ENCODE data around the gene CILP2.
A peak's percentile ranks its signal among the peaks of the same experiment; 100 is the strongest.

The CILP2 gene

DNA sequence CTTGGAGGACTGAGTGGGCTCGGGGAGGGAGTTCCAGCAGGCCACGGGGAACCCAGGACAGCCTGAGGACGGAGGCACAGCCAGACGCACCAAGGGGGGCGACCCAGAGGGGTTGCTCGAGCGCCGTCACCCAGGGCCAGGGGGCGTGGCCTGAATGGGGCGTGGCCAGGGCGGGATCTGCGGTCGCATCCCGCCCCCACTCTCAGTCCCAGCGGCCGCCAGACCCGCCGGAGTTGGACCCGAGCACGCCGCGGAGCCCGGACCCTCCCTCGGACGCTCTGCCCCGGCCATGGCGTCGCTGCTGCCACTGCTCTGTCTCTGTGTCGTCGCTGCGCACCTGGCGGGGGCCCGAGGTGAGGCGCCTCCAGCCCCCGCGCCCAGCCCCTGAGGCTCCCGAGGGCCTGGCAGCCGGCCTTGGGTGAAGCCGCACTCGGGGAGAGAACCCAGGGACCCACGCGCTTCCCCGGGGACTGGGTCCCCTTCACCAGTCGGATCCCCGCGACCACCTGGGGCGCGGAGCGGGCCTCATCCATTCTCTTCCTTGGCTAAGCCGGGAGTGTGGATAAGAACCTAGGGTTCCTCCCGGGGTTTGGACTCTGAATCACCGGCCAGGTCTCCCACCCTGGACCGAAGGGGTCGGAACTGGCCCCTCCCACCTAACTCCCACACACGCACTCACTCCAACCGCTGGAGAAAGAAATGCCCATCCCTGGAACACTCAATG, at the start of gene CILP2:
Gene CILP2 (plus strand): TSS at position 205 of the 724 bp plus-strand sequence. CDS start 85 bp downstream, at position 290.
- TF ChIP-seq, protein P1, sequence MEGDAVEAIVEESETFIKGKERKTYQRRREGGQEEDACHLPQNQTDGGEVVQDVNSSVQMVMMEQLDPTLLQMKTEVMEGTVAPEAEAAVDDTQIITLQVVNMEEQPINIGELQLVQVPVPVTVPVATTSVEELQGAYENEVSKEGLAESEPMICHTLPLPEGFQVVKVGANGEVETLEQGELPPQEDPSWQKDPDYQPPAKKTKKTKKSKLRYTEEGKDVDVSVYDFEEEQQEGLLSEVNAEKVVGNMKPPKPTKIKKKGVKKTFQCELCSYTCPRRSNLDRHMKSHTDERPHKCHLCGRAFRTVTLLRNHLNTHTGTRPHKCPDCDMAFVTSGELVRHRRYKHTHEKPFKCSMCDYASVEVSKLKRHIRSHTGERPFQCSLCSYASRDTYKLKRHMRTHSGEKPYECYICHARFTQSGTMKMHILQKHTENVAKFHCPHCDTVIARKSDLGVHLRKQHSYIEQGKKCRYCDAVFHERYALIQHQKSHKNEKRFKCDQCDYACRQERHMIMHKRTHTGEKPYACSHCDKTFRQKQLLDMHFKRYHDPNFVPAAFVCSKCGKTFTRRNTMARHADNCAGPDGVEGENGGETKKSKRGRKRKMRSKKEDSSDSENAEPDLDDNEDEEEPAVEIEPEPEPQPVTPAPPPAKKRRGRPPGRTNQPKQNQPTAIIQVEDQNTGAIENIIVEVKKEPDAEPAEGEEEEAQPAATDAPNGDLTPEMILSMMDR (IDR thresholded peaks at IDR 0.05; ENCODE audit: low read depth, low read length, missing control alignments), result no peak
- in situ Hi-C loops (cut with HindIII; ENCODE audit: low sequenced_read_pairs), result no loop called here
- no peak for DNase-seq (ENCODE audit: low read depth)
- peak within 1 kb of the TSS; percentile 28 for H3K4me3 ChIP-seq (ENCODE audit: low read depth, low read length)

GRCh38 chr19:19488875-19489690, 49.0 kb upstream of the CILP2 start:
- TF ChIP-seq, protein P1 (IDR thresholded peaks at IDR 0.05; ENCODE audit: low read depth, low read length, missing control alignments), result no peak
- H3K4me3 ChIP-seq (ENCODE audit: low read depth, low read length), result no peak overlapping the region
- DNase-seq (ENCODE audit: low read depth), result peak; percentile 82
- in situ Hi-C loops (cut with HindIII; ENCODE audit: low sequenced_read_pairs), result no loop called here

DNA sequence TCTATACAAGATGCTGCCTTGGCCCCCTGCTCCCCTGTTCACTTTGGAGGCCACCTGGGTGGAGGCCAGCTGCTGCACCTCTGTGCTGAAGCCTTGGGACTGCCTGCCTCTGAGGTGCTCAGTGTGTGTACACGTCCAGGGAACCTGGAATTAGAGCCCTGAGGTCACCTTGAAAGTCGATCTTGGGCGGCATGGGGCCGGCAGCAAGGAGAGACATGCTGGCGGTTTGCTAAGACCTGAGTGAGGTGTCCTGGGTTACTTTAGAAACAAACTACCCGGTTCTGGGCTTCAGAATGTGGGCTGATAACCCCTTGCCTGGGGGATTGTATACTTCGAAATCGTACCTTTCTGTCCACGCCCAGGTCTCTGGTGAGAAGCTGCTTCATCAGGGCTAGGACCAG, 48.3 kb upstream of the CILP2 start:
- DNase-seq (ENCODE audit: low read depth), result no peak
- in situ Hi-C loops (cut with HindIII; ENCODE audit: low sequenced_read_pairs), result no loop called here
- TF ChIP-seq, protein P1 (IDR thresholded peaks at IDR 0.05; ENCODE audit: low read depth, low read length, missing control alignments), result no peak
- no peak overlapping the region for H3K4me3 ChIP-seq (ENCODE audit: low read depth, low read length)

DNA sequence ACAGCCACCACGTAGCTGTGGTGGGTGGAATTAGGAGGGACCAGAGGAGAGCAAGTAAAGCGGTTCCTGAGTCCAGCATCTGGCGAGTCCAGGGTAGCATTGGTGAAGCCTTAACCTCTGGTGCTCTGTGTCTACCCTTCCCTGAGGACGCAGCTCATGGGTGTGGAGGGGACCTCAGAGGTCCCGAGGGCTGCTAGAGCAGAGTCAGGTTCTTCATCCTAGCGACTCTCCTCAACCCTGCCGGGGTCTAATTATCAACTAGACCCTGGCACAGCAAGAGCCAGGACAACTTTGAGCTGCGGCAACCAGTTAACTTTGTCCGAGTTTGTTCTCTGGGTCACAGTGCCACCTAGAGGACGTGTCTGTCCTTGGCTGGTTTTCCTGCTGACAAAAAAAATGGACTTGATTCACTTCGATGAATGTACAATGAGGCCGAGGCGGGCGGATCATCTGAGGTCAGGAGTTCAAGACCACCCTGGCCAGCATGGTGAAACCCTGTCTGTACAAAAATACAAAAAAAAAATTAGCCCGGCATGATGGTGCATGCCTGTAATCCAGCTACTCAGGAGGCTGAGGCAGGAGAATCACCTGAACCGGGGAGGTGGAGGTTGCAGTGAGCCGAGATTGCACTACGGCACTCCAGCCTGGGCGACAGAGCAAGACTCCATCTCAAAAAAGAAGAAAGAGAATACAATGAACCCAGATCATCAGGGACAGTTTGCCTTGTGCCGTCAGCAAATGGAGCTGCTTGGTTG, 47.7 kb upstream of the CILP2 start:
- in situ Hi-C loops (cut with HindIII; ENCODE audit: low sequenced_read_pairs), result no loop called here
- peak; percentile 70 for DNase-seq (ENCODE audit: low read depth)
- H3K4me3 ChIP-seq (ENCODE audit: low read depth, low read length), result no peak overlapping the region
- TF ChIP-seq, protein P1 (IDR thresholded peaks at IDR 0.05; ENCODE audit: low read depth, low read length, missing control alignments), result peak; percentile 79

DNA sequence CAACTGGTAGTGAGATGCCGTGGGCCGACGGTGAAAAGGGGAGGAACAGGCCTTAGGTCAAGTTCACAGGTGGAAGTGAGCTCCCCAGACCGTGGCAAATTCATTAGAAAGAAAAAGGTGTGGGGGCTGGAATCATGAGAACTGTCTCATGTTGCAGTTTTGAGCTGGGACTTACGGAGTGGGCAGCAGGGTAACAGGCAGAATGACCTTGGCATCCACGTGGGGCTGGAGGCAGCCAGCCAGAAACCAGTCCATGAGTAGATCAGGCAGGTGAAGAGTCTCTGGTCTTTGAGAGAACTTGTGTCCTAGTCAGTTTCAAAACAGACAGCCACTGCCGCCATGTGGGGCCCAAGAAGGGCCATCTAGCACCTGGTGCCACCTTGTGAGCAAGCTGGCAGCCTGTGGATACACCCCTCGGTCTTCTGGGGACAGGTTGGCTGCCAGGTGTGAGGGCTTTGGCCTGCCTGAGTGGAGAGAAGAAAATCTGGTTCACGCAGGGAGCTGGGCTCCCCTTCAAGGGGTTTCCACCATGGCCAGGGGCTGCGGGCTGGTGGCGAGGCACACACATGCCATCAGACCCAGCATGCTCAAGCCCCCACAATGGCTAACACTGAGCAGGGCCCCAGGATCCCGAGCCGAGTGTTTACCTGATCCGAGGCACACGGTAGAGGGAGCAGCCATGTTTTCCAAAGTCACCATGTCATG, 46.6 kb upstream of the CILP2 start:
- DNase-seq (ENCODE audit: low read depth), result no peak
- in situ Hi-C loops (cut with HindIII; ENCODE audit: low sequenced_read_pairs), result no loop called here
- TF ChIP-seq, protein P1 (IDR thresholded peaks at IDR 0.05; ENCODE audit: low read depth, low read length, missing control alignments), result no peak
- H3K4me3 ChIP-seq (ENCODE audit: low read depth, low read length), result no peak overlapping the region

Data from astrocyte of the cerebellum (primary cell).